Osteoblast (primary cell): ENCODE measurements around the gene MAP7D3. TPM values are rescaled to one million over a fixed set of nuclear protein-coding genes. Genes with fewer than 3 reads are reported as not detected.
A peak's percentile ranks its signal among the peaks of the same experiment; 100 is the strongest.

Experiments
- DNase-seq: peaks from one replicate; pipeline ENCODE4 v3.0.0; 2011; ENCODE audit warnings: low spot score, mixed read lengths; ENCODE audit not compliant: insufficient read length; ENCODE audit errors: missing footprints
- H2AFZ ChIP-seq: 2 replicates; pipeline ENCODE4 v1.6.0; 2011; ENCODE audit warnings: mild to moderate bottlenecking, low read length
- H3K27ac ChIP-seq: 2 replicates; pipeline ENCODE4 v1.5.1; 2011; ENCODE audit warnings: mild to moderate bottlenecking, low read depth, low read length, moderate library complexity
- H3K27me3 ChIP-seq: 2 replicates; pipeline ENCODE4 v1.6.0; 2012; ENCODE audit warnings: mild to moderate bottlenecking, control low read depth, inconsistent platforms, low read length, moderate library complexity; ENCODE audit not compliant: insufficient read depth
- H3K36me3 ChIP-seq: 2 replicates; pipeline ENCODE4 v1.5.1; 2011; ENCODE audit warnings: mild to moderate bottlenecking, low read length, control low read depth, moderate library complexity; ENCODE audit not compliant: insufficient read depth
- H3K4me1 ChIP-seq: 2 replicates; pipeline ENCODE4 v1.5.1; 2011; ENCODE audit warnings: mild to moderate bottlenecking, low read length, control low read depth, moderate library complexity; ENCODE audit not compliant: insufficient read depth
- H3K4me2 ChIP-seq: 2 replicates; pipeline ENCODE4 v1.6.0; 2011; ENCODE audit warnings: mild to moderate bottlenecking, low read length; ENCODE audit not compliant: insufficient read depth
- H3K4me3 ChIP-seq: fragments of 200-600 bp; sonication (generic); 3 replicates; pipeline ENCODE4 v1.5.1; 2012; ENCODE audit warnings: mild to moderate bottlenecking, low read length, inconsistent platforms; ENCODE audit not compliant: insufficient read depth
- H3K79me2 ChIP-seq: 2 replicates; pipeline ENCODE4 v1.6.0; 2012; ENCODE audit warnings: mild to moderate bottlenecking, low read length, control low read depth, inconsistent platforms; ENCODE audit not compliant: insufficient read depth
- H3K9me3 ChIP-seq: 2 replicates; pipeline ENCODE4 v1.5.1; 2011; ENCODE audit warnings: low read depth, low read length, control low read depth
- H4K20me1 ChIP-seq: 2 replicates; pipeline ENCODE4 v1.6.0; 2012; ENCODE audit warnings: mild to moderate bottlenecking, low read length, control low read depth; ENCODE audit not compliant: insufficient read depth
- CTCF ChIP-seq: IDR thresholded peaks from 2 replicates; pipeline ENCODE4 v1.5.1; 2011; ENCODE audit warnings: mild to moderate bottlenecking, low read depth, low read length, moderate library complexity; ENCODE audit errors: extremely low read depth
- total RNA-seq: library from RNA; depleted of rRNA; stranded (reverse); fragments of >200 nt; gene quantifications from 2 replicates; pipeline ENCODE4 v1.2.3, GENCODE V29; 2012

The MAP7D3 gene
- total RNA-seq, 1 donor = 19.2 TPM

DNA sequence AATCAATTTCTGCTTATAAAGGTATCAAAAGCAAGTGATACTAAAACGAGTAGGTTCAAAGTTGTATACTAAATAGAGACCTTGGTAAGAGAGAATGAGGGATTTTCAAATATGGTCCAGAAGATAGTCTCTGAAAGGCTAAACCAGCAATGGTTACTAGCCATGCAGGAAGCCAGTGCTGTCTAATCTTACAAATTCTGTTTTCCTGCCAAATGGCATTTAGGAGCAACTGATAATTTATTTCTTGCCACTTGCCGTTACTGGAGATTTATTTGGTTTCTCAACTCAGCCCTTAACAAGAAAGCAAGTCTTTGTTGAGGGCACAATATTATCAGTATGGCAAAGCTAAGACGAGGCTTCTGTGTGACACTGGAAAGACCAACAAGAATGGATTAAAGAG, 47.2 kb downstream of the MAP7D3 start:
- H3K4me2 ChIP-seq = no peak overlapping the region
- no peaks in the 10 kb centered on the region for H3K9me3 ChIP-seq
- H3K79me2 ChIP-seq = no peaks in the 10 kb centered on the region
- H3K4me3 ChIP-seq = no peak overlapping the region
- H3K27ac ChIP-seq = peak overlapping the region; percentile 60
- peaks cover 2% of the 10 kb centered on the region for H3K27me3 ChIP-seq
- peaks cover 34% of the 10 kb centered on the region for H3K4me1 ChIP-seq
- TF ChIP-seq CTCF = no peak
- H2AFZ ChIP-seq = no peak overlapping the region
- H4K20me1 ChIP-seq = no peaks in the 10 kb centered on the region
- no peak for DNase-seq
- H3K36me3 ChIP-seq = peaks cover 19% of the 10 kb centered on the region

DNA sequence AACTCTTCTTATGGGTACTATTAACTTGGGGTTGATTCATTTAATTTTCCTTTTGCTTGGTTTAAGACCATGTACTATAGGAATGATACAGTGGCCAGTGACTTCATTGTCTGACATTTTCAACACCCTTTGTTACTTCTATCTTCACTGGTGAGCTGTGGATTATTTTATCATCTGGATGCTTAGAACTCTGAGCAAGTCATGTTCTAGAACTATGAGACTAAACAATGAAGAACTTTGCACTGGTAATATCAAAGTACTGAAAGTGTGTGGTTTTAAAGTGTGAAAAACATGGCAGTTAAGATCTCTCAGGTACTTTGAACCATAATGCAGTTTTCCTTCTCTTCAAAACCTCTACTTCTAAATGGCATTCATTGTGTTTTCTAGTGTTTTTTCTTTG, 47.8 kb downstream of the MAP7D3 start:
- H2AFZ ChIP-seq = no peak overlapping the region
- no peak overlapping the region for H3K4me3 ChIP-seq
- peaks cover 34% of the 10 kb centered on the region for H3K4me1 ChIP-seq
- no peak for DNase-seq
- H3K4me2 ChIP-seq = no peak overlapping the region
- no peaks in the 10 kb centered on the region for H3K9me3 ChIP-seq
- no peaks in the 10 kb centered on the region for H4K20me1 ChIP-seq
- no peak for TF ChIP-seq CTCF
- peaks cover 17% of the 10 kb centered on the region for H3K36me3 ChIP-seq
- no peaks in the 10 kb centered on the region for H3K79me2 ChIP-seq
- peaks cover 2% of the 10 kb centered on the region for H3K27me3 ChIP-seq
- H3K27ac ChIP-seq = peak overlapping the region; percentile 60

GRCh38 chrX:136202889-136203288, 48.3 kb downstream of the MAP7D3 start:
- H2AFZ ChIP-seq = no peak overlapping the region
- no peaks in the 10 kb centered on the region for H4K20me1 ChIP-seq
- H3K9me3 ChIP-seq = no peaks in the 10 kb centered on the region
- no peaks in the 10 kb centered on the region for H3K79me2 ChIP-seq
- H3K27ac ChIP-seq = peak overlapping the region; percentile 60
- no peak for TF ChIP-seq CTCF
- H3K4me3 ChIP-seq = no peak overlapping the region
- H3K36me3 ChIP-seq = peaks cover 11% of the 10 kb centered on the region
- peaks cover 37% of the 10 kb centered on the region for H3K4me1 ChIP-seq
- H3K27me3 ChIP-seq = peaks cover 2% of the 10 kb centered on the region
- DNase-seq = no peak
- no peak overlapping the region for H3K4me2 ChIP-seq

DNA sequence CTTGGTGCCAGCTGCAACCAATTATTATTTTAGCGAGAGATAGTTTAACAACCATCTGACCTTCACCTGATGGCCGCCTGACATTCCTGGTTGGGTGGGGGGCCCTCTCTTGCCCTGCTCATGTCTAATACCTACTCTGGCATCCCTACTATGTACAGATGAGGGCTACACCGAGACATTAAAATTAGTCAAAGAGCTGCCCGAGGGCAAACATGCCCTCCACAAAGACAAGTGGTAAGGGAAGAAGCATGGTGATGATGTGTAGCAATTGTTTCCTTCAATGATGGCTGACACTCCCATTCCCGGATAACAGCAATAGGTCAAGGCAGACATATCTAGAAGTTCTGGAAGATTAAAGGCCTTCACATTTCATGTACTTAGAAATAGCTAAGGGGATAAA, 49.6 kb downstream of the MAP7D3 start:
- Histone ChIP-seq H3K27me3 (peaks cover 2% of the 10 kb centered on the region), H3K36me3 (peaks cover 4% of the 10 kb centered on the region), H2AFZ (no peak overlapping the region), H3K9me3 (no peaks in the 10 kb centered on the region), H3K4me2 (no peak overlapping the region), H3K4me1 (peaks cover 37% of the 10 kb centered on the region), H3K4me3 (no peak overlapping the region), H4K20me1 (no peaks in the 10 kb centered on the region), H3K79me2 (no peaks in the 10 kb centered on the region), H3K27ac (no peak overlapping the region)
- DNase-seq = no peak
- no peak for TF ChIP-seq CTCF
